Measurements from ENCODE around the gene NOTCH2. TPM values are rescaled to one million over a fixed set of nuclear protein-coding genes. Genes with fewer than 3 reads are reported as not detected.

The NOTCH2 gene
- total RNA-seq, 1 experiment from 2014 or later, result 61.5 TPM

DNA sequence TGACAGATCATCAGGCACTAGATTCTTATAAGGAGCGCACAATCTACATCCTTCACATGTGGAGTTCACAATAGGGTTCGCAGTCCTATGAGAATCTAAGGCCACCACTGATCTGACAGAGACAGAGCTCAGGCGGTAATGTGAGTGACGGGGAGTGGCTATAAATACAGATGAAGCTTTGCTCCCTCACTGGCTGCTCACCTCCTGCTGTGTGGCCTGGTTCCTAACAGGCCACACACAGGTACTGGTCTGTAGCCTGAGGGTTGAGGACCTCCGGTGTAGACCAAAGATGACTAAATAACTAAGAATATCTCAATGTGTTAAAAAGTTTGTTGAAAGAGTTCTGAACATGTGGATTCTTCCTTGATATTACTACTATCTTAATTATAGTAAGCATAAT is 117.0 kb downstream of the NOTCH2 start:
- CTCF ChIA-PET, result no interaction called here
- Histone ChIP-seq H3F3A (ENCODE audit: low read length, unreplicated experiment) (no peaks in the 10 kb centered on the region), H3K27me3 (ENCODE audit: low read length) (no peaks in the 10 kb centered on the region), H3K4me1 (ENCODE audit: insufficient read depth, low read length) (peaks cover 9% of the 10 kb centered on the region), H3K4me3 (ENCODE audit: low read length) (no peak overlapping the region), H3K27ac (ENCODE audit: low read length) (no peak overlapping the region), H3K36me3 (ENCODE audit: low read depth, low read length) (peaks cover 53% of the 10 kb centered on the region), H3K9ac (ENCODE audit: low read length) (no peak overlapping the region), H3K4me2 (ENCODE audit: low read length) (no peak overlapping the region), H4K20me1 (ENCODE audit: low read length) (no peaks in the 10 kb centered on the region), H3K9me2 (replicated peaks; ENCODE audit: low read length) (no peaks in the 10 kb centered on the region), H3K9me3 (ENCODE audit: low read length) (no peaks in the 10 kb centered on the region), H3K79me2 (ENCODE audit: low read length) (no peaks in the 10 kb centered on the region), H2AFZ (ENCODE audit: low read length) (no peak overlapping the region)
- no TSS peak for BruUV-seq (replicated peaks)
- DNase-seq, result no peak
- POLR2A ChIA-PET (ENCODE audit: unreplicated experiment), result no interaction called here
- intact Hi-C loops (cut with micrococcal nuclease), result no loop called here
- ATAC-seq, result no peak
- no peak for TF ChIP-seq CTCF (conservative IDR thresholded peaks at IDR 0.05; ENCODE audit: low read depth, low read length)
- no peak for TF ChIP-seq EZH2phosphoT487 (IDR thresholded peaks at IDR 0.05; ENCODE audit: borderline replicate concordance, low read length)
- TF ChIP-seq EZH2 (IDR thresholded peaks at IDR 0.05; ENCODE audit: low read length, unreplicated experiment), result no peak

- H3K4me1 ChIP-seq (ENCODE audit: insufficient read depth, low read length), result peaks cover 21% of the 10 kb centered on the region
- no peak overlapping the region for H3K9ac ChIP-seq (ENCODE audit: low read length)
- BruUV-seq (replicated peaks), result no TSS peak
- H3K9me2 ChIP-seq (replicated peaks; ENCODE audit: low read length), result no peaks in the 10 kb centered on the region
- TF ChIP-seq EZH2 (IDR thresholded peaks at IDR 0.05; ENCODE audit: low read length, unreplicated experiment) (no peak), CTCF (conservative IDR thresholded peaks at IDR 0.05; ENCODE audit: low read depth, low read length) (peak; percentile 93)
- no peaks in the 10 kb centered on the region for H4K20me1 ChIP-seq (ENCODE audit: low read length)
- DNase-seq (peak; percentile 82), ATAC-seq (peak; percentile 82)
- intact Hi-C loops (cut with micrococcal nuclease), result loop anchor here (5.0 kb wide), 1 partner anchor 76 kb away; no protein-coding TSS in a partner anchor
- peaks cover 27% of the 10 kb centered on the region; the same call in 1 of the 2 replicates for H3K36me3 ChIP-seq (ENCODE audit: low read depth, low read length)
- H2AFZ ChIP-seq (ENCODE audit: low read length), result no peak overlapping the region
- ChIA-PET POLR2A (ENCODE audit: unreplicated experiment) (no interaction called here), CTCF (no interaction called here)
- H3K79me2 ChIP-seq (ENCODE audit: low read length), result no peaks in the 10 kb centered on the region
- no peak overlapping the region for H3K27ac ChIP-seq (ENCODE audit: low read length)
- H3K9me3 ChIP-seq (ENCODE audit: low read length), result no peaks in the 10 kb centered on the region
- H3K4me3 ChIP-seq (ENCODE audit: low read length), result no peak overlapping the region
- no peak overlapping the region for H3K4me2 ChIP-seq (ENCODE audit: low read length)
- no peaks in the 10 kb centered on the region for H3F3A ChIP-seq (ENCODE audit: low read length, unreplicated experiment)
- no peaks in the 10 kb centered on the region for H3K27me3 ChIP-seq (ENCODE audit: low read length)
Observed at GRCh38 chr1:119948342-119949214, 120.9 kb downstream of the NOTCH2 start.

DNA sequence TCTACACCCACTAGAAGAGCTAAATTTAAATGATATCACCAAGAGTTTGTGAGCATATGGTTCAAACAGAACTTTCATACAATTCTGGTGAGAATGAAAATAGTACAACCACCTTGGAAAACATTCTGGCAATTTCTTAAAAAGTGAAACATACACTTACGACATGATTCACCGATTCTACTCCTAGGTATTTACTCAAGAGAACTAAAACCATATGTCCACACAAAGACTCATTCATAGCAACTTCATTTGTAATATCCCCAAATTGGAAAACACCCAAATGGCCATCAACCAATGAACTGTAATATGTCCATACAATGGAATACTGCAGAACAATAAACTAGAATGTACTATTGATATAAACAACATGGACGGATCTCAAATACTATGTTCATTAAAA is 122.0 kb downstream of the NOTCH2 start:
- CTCF ChIA-PET, result no interaction called here
- Histone ChIP-seq H3K4me3 (ENCODE audit: low read length) (peak overlapping the region; percentile 15; the same call in 1 of the 2 replicates), H4K20me1 (ENCODE audit: low read length) (no peaks in the 10 kb centered on the region), H3K27me3 (ENCODE audit: low read length) (no peaks in the 10 kb centered on the region), H3K4me2 (ENCODE audit: low read length) (peak overlapping the region; percentile 70), H2AFZ (ENCODE audit: low read length) (no peak overlapping the region), H3K79me2 (ENCODE audit: low read length) (no peaks in the 10 kb centered on the region), H3F3A (ENCODE audit: low read length, unreplicated experiment) (no peaks in the 10 kb centered on the region), H3K9me3 (ENCODE audit: low read length) (no peaks in the 10 kb centered on the region), H3K27ac (ENCODE audit: low read length) (peak overlapping the region; percentile 66), H3K9ac (ENCODE audit: low read length) (no peak overlapping the region), H3K36me3 (ENCODE audit: low read depth, low read length) (peaks cover 22% of the 10 kb centered on the region; the same call in 1 of the 2 replicates), H3K9me2 (replicated peaks; ENCODE audit: low read length) (no peaks in the 10 kb centered on the region), H3K4me1 (ENCODE audit: insufficient read depth, low read length) (peaks cover 21% of the 10 kb centered on the region)
- no TSS peak for BruUV-seq (replicated peaks)
- peak; percentile 90 for ATAC-seq
- POLR2A ChIA-PET (ENCODE audit: unreplicated experiment), result no interaction called here
- intact Hi-C loops (cut with micrococcal nuclease), result loop anchor here (1.0 to 5.0 kb wide), 2 partner anchors 75 to 138 kb away; no protein-coding TSS in a partner anchor
- DNase-seq, result peak; percentile 94
- no peak for TF ChIP-seq EZH2phosphoT487 (IDR thresholded peaks at IDR 0.05; ENCODE audit: borderline replicate concordance, low read length)

All from PC-3 (cell line).